ENCODE results near the gene GPS1.

The GPS1 gene

DNA sequence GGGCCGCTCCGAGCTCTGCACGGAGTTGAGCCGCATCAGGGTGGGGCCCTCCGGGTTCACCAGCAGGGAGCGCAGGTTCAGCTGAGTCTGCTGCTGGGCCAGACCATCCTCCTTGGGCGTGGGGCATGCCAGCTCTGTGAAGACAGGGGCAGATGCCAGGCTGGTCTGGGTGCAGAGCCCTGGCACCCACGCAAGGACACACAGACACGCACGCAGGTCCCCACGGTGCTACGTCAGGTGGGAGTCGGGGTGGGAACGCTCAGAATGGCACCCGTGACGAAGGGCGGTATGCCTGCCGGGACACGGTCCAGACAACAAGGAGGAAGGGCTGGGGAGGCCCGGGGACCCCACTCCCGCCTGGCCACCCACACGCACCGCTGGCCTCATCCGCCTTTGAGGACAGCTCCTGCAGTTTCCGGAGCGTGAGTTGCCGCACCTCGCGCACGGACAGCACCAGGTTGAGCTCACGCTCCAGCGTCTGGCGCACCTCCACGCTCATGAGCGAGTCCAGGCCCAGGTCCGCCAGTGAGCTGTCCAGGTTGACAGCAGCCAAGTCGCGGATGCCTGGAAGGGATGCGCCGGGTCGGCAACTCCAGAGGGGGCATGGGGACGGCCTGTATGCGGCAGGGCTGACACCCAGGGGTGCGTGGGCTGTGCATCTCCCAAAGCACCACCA, 29.2 kb downstream of the GPS1 start:
- DNase-seq = no peak

DNA sequence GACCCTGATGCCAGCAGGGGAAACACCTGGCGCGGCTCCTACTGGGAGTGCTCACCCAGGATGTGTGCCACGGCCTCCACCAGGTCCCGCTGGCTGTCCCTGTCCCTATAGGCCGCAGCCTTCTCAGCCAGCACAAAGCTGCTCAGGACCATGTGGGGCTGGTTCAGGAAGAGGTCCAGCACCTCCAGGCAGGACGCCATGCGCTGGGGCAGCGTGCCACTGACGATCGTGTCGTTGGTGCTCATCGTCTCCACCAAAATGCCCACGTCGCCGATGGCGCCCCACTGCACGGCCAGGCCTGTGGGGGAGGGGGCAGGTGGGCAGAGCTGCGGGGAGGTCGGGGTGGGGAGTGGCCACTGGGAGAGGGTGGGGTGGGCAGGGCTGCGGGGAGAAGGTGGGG, 29.8 kb downstream of the GPS1 start:
- DNase-seq = no peak

DNA sequence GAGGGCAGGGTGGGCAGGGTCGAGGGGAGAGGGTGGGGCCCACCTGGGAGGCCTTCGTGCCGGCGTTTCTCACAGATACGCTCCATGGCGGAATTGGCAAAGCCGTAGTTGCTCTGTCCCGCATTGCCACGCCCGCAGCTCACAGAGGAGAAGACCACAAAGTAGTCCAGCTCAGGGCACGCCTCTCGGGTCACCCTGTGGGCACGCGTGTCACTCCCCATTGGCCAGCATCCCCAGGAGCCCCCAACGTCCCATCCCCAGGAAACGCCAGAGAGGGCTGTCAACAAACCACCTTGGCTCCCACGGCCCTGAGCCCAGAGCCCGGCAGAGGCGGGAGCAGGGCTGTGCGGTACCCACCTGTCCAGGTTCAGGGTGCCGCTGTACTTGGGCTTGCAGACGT, 30.3 kb downstream of the GPS1 start:
- DNase-seq = no peak

DNA sequence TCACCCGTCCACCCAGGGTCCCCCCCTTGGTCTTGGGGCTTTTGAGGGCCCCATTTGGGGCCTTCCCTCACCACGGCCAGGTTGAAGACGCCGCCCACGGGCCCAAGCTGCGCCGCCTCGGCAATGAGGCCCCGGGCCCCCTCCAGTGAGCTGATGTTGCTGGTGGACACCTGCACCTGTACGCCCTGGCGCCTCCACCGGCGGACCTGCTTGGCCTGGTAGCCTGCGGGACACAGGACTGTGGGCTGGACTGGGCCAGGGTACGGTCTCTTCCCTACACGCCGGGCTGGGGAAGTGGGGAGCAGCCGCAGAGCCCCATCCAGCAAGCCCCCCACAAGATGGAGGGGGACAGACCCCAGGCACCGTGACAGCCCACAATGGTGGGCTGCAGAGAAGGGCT, 30.8 kb downstream of the GPS1 start:
- no peak for DNase-seq

DNA sequence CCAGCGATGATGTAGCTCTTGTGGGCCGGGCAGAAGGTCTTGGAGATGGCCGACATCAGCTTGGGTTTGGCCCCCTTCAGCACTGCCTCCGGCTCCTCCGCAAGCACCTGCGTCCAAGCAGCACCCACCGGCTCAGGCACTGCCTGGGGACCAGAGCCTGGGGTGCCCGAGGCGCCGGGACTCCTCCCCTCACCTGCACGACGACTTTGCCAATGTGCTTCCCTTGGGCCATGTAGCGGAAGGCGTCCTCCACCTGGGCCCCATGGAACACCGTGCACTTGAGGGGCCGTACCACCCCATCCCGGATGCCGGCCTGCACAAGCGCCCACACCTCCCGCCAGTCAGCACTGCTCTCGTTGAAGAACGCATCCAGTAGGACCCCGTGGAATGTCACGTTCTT, 31.3 kb downstream of the GPS1 start:
- DNase-seq = no peak

DNA sequence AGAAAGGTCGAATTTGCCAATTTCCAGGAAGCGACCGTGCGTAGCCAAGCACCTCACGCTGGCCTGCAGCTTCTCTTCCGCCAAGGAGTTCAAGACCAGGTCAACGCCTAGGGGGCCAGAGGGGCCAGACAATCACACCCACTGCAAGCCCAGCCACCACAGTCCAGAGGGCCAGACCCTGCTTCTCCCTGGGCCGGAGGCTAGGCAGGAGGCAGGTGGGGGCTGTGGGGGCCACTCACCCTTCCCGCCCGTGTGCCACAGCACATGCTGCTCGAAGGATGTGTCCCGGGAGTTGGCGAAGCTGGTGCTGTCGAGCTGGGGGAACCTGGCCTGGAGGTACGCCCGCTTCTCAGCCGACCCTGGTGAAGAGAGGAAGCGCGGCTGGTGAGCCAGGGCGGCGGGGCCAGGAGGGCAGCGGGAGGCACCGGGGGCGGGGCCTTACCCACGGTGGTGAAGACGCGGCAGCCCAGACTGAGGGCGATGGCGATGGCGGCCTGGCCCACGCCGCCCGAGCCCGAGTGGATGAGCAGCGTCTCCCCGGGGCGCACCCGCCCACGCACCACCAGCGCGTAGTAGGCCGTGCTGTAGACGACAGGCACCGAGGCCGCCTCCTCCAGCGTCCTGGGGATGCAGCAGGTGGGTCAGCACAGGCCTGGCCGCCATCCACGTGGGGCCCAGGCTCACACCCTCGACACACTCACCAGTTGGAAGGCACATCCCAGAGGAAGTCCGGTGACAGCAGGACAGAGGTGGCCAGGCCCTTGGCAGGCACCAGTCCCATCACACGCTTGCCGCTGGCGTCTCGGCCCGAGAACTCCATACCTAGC, 32.0 kb downstream of the GPS1 start:
- no peak for DNase-seq

DNA sequence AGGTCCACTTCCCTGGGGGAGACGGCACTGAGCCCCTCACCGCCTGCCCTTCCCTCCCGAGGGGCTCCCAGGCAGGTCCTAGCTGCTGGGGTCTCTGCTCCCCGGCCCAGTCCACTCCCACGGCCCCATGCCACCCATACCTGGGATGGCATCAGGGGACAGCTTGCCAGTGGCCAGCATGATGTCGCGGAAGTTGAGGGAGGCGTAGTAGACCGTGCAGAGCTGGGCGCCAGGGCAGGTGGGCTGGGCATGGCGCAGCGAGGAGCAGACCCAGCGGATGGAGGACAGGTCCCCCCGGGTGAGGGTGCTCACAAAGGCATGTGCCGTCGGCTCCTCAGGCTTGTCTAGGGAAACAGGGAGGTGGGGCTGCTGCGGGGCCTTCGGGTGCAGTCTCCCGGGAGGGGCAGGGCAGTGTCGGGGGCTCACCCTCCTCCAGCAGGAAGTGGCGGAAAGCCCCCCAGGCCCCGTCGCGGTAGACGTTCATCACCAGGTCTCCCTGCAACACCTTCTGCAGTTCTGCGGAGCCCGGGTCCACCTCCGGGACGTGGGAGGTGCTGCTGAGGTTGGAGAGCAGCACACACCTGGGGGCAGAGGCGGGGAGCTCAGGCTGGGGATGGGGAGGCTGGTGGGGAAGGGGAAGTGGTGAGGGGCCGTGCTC, 32.8 kb downstream of the GPS1 start:
- DNase-seq = no peak

DNA sequence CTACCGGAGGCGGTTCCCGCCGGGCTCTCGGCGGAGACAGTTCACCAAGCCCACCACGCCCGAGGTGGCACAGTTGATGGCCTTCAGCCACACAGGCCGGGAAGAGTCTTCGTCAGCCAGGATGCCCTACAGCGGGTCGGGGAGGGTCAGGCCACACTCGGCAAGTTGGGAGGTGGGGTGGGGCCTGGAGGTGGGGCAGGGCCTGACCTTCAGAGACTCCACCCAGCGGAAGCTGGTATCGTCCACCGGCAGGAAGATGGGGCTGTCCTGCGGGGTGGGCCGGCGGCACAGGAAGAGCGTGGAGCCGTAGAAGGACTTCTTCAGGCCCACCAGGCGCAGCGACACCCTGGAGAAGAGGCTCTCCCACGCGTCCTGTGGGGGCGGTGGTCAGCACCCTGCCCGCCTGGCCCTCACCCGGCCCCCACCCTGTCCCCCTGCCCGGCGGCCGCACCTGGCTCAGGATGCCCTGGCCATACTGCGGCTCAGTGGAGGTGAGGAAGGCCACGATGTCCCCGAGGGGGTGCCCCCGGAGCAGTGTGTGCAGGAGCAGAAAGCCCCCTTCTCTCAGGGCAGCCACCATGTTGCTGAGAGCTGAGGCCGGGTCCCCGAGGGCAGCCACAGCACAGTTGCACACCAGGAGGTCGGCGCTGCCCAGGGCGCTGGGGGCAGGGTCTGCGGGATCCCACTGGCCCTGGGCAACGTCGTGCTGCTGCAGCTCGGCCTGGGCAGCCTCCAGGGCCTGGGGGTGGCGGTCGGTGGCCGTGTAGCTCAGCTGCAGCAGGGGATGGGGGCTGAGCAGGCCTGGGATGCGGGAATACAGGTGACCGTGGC, 33.5 kb downstream of the GPS1 start:
- DNase-seq = no peak

DNA sequence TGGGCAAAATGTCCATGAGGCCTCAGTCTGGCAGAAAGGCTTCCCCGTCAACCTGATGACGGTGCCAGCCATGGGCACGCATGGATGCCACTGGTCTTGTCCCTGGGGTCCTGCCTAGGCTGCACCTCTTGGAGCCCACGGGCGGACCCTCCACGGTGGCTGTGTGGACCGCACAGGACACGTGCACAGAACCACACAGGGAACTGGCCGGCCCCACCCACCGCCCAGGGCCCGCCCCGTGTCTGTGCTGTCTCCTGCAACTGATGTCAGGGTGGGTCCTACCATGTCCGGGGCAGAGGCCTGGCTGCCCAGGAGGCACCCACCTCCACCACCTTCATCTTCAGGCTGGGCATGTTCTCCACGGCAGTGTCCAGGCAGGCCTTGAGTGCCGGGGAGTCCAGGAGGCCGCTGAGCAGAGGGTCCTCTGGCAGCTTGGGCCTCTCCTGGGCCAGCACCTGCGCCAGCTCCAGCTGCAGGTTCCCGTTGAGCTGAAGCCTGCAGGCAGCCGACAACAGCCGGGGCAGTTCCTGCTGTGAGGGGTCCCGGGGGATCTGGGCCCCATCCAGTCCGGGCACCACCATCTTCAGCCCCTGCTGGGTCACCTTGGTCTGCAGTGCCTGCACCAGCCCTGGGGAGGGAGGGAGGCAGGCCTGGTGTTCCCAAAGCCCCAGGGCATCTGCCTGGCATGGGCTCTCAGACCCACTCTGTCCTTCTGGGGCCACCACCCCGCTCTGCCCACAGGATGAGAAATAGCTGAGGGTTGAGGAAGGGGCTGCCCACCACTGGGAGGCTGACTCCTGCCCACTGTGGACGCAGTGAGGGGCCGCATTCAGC, 34.5 kb downstream of the GPS1 start:
- DNase-seq = no peak

DNA sequence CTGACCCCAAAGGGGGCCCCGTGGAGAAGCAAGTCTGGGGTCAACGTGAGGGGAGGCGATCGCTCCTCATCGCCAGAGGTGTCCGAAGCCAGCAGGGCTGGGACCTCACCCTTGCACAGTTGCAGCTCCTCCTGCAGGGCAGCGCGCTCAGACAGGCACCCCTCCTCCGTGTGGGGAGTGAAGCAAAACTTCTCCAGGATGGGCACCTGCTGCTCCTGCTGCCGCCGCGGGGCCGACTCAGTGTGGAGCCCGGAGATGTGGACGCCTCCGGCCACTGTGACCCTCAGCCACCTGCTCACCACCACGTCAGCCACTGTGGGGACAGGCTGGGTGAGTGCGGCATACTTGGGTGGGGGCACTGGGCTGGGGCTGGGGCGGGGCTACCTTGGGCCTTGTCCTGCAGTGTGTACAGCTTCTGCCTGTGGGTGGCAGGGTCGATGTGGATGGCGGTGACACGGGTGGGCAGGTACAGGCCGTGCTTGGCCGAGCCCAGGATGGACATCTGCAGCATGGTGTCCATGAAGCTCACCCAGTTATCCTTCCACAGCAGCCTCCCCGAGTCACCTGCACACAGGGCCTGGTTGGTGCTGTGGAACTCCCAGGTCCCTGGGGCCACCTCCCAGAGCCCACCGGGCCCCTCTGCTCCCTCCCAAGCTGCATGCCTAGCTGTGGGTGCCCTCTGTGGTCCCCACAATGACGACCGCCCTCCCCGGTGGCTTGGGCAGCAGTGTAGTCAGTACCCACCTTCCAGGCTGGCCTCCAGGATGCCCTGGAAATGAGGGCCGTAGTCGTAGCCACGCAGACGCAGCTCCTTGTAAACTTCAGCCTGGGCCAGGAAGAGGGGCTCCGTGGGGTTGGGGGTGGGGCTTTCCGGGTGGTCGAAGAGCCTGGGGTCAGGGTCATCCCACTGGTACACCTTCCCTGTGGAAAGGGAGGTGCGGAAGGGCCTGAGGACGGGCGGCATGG, 35.5 kb downstream of the GPS1 start:
- no peak for DNase-seq

DNA sequence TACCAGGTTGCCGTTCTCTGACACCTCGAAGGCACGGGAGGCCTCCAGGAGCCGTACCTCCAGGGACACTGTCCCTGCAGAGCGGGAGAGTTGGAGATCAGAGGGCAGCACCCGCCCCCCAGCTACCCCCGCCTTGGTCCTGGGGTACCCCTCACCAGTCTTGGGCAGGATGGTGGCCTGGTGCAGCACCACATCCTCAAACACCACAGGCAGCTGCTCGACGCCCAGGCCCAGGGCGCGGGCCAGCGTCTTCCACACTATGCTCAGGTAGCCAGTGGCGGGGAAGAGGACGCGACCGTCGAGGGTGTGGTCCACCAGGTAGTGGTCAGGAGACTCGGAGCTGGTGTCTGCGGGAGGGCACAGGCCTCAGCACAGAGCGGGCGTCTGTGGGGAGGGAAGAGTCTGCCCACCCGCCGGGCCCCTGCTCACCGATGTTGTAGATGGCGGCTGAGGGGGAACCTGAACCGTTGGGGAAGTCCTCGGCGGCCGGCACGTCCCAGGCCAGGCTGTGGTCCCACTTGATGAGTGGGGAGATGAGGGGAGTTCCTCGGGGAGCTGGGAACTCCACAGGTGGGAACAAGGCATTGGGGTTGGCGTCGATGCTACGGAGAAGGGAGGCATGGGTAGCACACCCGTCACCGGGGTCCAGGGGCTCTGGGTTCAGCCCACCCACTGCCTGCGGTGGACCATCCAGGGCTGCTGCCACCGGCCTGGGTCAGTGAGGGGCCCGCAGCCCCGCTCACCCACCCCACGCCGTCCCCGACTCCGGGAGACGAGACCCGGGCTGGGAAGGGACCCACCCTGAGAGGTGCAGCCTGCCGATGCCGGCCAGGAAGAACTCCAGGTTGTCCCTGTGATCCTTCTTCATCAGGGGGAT, 36.5 kb downstream of the GPS1 start:
- no peak for DNase-seq

DNA sequence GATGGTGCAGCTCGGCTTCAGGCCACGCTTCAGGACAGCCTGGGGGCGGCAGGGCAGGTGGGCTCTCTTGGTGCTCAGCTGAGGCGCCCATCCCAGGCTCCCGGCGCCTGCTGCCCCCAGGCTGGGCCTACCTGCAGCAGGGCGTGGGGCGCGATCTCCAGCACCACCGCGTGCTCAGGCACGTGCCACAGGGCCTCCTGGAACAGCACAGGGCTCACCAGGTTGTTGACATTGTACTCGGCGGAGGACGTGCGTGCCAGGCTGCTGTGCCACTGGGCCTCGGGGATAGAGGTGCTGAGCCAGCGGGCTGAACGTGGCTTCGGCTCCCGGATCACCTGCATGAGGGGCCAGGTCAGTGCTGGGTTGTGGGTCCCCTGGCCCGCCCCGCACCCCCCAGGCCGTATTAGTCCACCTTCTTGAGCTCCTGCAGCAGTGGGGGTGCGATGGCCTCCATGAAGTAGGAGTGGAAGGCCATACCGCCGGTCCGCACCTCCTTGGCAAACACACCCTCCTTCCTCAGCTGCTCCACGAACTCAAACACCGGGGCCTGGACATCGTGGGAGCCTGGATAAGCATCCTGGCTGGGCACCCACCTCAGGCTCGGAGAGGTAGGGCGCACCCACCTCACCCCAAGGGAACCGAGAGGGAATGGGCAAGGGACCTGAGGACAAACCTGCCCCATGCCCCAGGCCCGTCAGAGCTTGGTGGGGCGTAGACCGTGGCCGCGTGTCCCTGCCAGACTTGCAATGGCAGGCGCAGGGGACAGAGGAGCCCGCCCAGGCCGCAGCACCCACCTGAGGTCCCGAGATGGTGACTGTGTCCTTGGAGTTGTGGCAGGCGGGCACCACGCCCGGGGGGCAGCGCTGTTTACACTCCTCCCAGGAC, 37.4 kb downstream of the GPS1 start:
- DNase-seq = no peak

DNA sequence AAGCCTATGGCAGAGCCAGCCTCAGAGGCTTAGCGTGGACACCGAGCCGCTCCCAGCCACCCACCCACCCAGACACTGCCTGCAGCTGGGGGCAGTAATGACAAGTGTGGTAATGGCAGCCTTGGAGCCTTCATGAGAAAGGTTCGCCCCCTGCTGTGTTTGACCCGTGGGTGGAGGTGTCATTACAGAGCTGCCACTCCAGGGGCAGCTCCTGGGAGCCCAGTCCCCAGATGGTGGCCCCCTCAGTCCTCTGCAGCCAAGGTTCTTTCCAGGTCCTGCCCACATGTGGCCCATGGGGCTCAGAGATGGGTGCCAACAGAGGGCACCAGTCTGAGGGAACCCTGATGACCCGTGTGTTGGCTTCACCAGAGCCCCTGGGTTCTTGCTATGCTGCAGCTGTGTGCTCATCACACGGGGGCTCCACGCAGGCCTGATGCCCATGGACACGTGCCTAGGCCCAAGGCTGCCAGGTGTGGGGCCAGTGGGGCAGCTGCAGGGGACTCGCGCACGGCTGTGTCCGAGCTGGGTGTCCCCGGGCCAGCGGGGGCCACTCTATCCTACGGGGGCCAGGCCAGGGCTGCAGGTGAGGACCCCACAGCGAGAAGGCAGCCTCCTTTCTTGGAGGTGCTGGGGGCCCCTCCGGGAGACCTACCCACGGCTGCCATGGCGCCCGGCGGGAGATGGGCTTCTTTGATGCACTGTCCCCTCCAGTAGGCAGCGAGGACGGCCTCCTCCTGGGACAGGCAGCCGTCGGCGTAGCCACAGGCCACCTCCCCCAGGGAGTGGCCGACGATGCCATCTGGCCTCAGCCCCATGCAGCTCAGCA, 38.2 kb downstream of the GPS1 start:
- no peak for DNase-seq

DNA sequence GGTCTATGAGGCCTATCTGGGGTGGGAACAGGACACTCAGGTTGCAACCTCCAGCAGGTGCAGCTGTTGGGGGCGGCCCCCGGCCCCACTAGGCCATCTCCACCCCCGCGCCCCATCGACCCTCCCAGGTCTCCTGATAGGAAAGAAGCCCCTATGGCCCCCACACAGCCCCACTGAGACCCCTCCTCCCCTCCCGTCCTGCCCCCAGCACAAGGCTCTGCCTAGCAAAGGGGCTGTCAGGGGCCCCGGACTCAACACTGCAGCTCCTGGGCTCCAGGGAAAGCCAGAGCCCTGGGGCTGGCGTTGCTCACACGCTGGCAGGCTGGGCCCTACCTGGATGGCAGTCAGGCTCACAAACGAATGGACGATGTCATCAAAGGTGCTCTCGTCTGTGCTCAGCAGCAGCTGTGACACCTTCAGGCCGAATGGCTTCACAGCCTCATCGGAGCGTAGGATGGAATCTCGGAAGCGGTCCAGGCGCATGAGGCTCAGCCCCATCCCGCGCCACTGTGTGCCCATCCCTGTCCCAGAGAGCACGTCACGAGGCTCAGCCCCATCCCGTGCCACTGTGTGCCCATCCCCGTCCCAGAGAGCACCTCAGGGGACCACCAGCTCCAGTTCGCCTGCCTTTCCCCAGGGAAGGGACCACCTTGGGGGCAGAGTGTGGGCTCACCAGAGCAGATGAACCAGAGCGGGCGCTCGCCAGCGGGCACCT, 39.0 kb downstream of the GPS1 start:
- DNase-seq = no peak

DNA sequence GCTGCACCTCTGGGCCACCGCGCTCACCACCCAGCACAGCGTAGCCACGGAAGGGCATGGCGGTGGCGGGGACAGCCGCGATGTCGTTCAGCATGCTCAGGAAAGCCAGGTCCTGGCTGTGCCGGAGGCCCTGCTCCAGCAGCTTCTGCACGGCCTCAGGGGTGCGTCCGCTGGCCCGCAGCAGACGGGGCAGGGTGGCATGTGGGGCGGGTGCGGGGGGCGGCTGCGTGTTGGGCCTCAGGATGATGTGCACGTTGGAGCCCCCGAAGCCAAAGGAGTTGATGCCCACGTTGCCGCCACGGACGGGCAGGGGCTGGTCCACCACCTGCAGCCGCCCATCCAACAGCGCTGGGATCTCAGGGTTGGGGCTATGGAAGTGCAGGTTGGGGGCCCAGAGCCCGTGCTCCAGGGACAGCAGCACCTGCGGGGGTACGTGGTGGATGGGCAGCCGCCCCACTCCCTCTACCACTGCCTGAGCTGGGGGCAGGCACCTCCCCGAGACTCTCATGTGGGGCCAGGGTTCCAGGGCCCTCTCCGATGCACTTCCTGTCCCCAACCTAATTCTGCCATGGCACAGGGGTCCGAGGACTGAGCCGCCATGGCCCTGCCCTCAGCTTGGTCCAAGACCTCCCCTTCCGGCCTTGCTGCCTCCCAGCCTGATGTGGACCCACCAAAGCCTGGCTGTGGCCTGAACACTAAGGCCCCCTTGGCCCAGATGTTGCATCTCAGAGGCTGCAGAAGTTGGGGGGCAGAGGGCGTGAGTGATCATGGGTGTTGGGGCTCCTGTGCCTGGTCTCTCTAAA, 39.8 kb downstream of the GPS1 start:
- no peak for DNase-seq

DNA sequence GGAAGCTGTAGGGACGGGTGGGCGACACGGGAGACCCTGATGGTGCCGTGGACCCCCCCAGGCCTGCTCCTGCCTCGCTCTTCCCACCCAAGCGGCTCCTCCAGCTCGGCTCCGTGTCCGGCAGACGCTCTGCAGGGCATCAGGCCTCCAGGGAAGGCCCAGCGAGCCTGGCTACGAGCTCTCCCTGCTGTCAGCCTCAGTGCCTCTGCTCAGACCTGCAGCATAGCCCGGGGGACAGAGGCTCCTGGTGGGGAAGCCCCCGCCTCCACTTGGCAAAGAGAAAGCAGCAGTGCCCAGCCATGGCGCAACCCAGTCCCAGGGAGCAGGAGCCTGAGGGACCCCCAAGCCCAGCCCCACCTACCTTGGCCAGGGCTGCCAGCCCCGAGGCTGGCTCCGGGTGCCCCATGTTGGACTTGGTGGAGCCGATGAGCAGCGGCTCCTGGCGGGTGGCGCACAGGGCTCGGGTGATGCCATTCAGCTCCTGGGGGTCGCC, 40.4 kb downstream of the GPS1 start:
- no peak for DNase-seq
